Stimulated activated memory B cell treated with anti-CD40 and anti-IgM and Interleukin-4, amounts not matched to agents 10 μg/mL and 1 μg/mL and 100 μg/mL, for 72 hours (primary cell): Measurements from ENCODE around the gene AKIRIN1.
"Not testable (repeated sequence)": the region's sequence is repeated elsewhere in the genome, so short reads cannot be mapped to it uniquely, and the experiment has no call there.

Experiments
- ATAC-seq: fragments of 150-1000 bp; cut with Tn5 transposase; 2 replicates; pipeline ENCODE4 v1.10.0; 2021
- H3K27ac Mint-ChIP-seq: one replicate; pipeline ENCODE4 v1.8.0; 2022; ENCODE audit warnings: mild to moderate bottlenecking, mixed read lengths
- H3K27me3 Mint-ChIP-seq: one replicate; pipeline ENCODE4 v1.8.0; 2022; ENCODE audit warnings: mixed read lengths
- H3K36me3 Mint-ChIP-seq: one replicate; pipeline ENCODE4 v1.8.0; 2022; ENCODE audit warnings: mixed read lengths
- H3K4me1 Mint-ChIP-seq: one replicate; pipeline ENCODE4 v1.8.0; 2022; ENCODE audit warnings: mixed read lengths
- H3K4me3 Mint-ChIP-seq: one replicate; pipeline ENCODE4 v1.8.0; 2022; ENCODE audit warnings: mild to moderate bottlenecking, moderate library complexity, mixed read lengths
- H3K9me3 Mint-ChIP-seq: one replicate; pipeline ENCODE4 v1.8.0; 2022; ENCODE audit warnings: mixed read lengths

AKIRIN1 gene

GRCh38 chr1:38979380-38979779 lies 11.7 kb upstream of the AKIRIN1 start:
- H3K36me3 Mint-ChIP-seq, H3K4me1 Mint-ChIP-seq, H3K27ac Mint-ChIP-seq, H3K27me3 Mint-ChIP-seq, ATAC-seq, H3K4me3 Mint-ChIP-seq, H3K9me3 Mint-ChIP-seq: not testable (repeated sequence)

- Mint-ChIP-seq H3K9me3 (no peaks in the 10 kb centered on the region), H3K27ac (peak overlapping the region; percentile 91), H3K4me1 (peaks cover 22% of the 10 kb centered on the region), H3K27me3 (no peaks in the 10 kb centered on the region), H3K4me3 (peak overlapping the region; percentile 26), H3K36me3 (peaks cover 15% of the 10 kb centered on the region)
- no peak for ATAC-seq
Measured at GRCh38 chr1:38989979-38990378, 1.1 kb upstream of the AKIRIN1 start.

GRCh38 chr1:38990386-38990737 lies 714 bp upstream of the AKIRIN1 start:
- Mint-ChIP-seq H3K27ac (peak overlapping the region; percentile 91), H3K9me3 (no peaks in the 10 kb centered on the region), H3K4me3 (peak overlapping the region; percentile 83), H3K27me3 (no peaks in the 10 kb centered on the region), H3K36me3 (peaks cover 19% of the 10 kb centered on the region), H3K4me1 (peaks cover 26% of the 10 kb centered on the region)
- ATAC-seq = no peak

GRCh38 chr1:38991638-38992411 lies 749 bp downstream of the AKIRIN1 start:
- Mint-ChIP-seq H3K27ac (peak overlapping the region; percentile 91), H3K4me1 (peaks cover 36% of the 10 kb centered on the region), H3K9me3 (no peaks in the 10 kb centered on the region), H3K36me3 (peaks cover 23% of the 10 kb centered on the region), H3K27me3 (no peaks in the 10 kb centered on the region), H3K4me3 (peak overlapping the region; percentile 83)
- no peak for ATAC-seq

GRCh38 chr1:38992412-38993111 lies 1.5 kb downstream of the AKIRIN1 start:
- Mint-ChIP-seq H3K4me3 (peak overlapping the region; percentile 83), H3K27ac (peak overlapping the region; percentile 91), H3K4me1 (peaks cover 41% of the 10 kb centered on the region), H3K27me3 (no peaks in the 10 kb centered on the region), H3K36me3 (peaks cover 27% of the 10 kb centered on the region), H3K9me3 (no peaks in the 10 kb centered on the region)
- no peak for ATAC-seq

GRCh38 chr1:38994196-38994595 lies 3.1 kb downstream of the AKIRIN1 start:
- ATAC-seq = no peak
- peaks cover 46% of the 10 kb centered on the region for H3K4me1 Mint-ChIP-seq
- no peak overlapping the region for H3K27ac Mint-ChIP-seq
- no peak overlapping the region for H3K4me3 Mint-ChIP-seq
- peaks cover 36% of the 10 kb centered on the region for H3K36me3 Mint-ChIP-seq
- no peaks in the 10 kb centered on the region for H3K9me3 Mint-ChIP-seq
- H3K27me3 Mint-ChIP-seq = no peaks in the 10 kb centered on the region

GRCh38 chr1:38997034-38997900 lies 6.2 kb downstream of the AKIRIN1 start:
- peaks cover 47% of the 10 kb centered on the region for H3K4me1 Mint-ChIP-seq
- ATAC-seq = no peak
- H3K4me3 Mint-ChIP-seq = no peak overlapping the region
- no peaks in the 10 kb centered on the region for H3K27me3 Mint-ChIP-seq
- peaks cover 59% of the 10 kb centered on the region for H3K36me3 Mint-ChIP-seq
- H3K9me3 Mint-ChIP-seq = no peaks in the 10 kb centered on the region
- no peak overlapping the region for H3K27ac Mint-ChIP-seq

GRCh38 chr1:38997901-38998190 lies 6.8 kb downstream of the AKIRIN1 start:
- Mint-ChIP-seq H3K4me1 (peaks cover 47% of the 10 kb centered on the region), H3K36me3 (peaks cover 59% of the 10 kb centered on the region), H3K9me3 (no peaks in the 10 kb centered on the region), H3K27ac (no peak overlapping the region), H3K4me3 (no peak overlapping the region), H3K27me3 (no peaks in the 10 kb centered on the region)
- no peak for ATAC-seq

- Mint-ChIP-seq H3K9me3 (no peaks in the 10 kb centered on the region), H3K4me3 (peak overlapping the region; percentile 39), H3K27ac (peak overlapping the region; percentile 53), H3K36me3 (peaks cover 66% of the 10 kb centered on the region), H3K4me1 (peaks cover 30% of the 10 kb centered on the region), H3K27me3 (no peaks in the 10 kb centered on the region)
- no peak for ATAC-seq
Measured at GRCh38 chr1:39001516-39002421, 10.7 kb downstream of the AKIRIN1 start.

GRCh38 chr1:39003281-39003680 lies 12.2 kb downstream of the AKIRIN1 start:
- H3K4me3 Mint-ChIP-seq = no peak overlapping the region
- no peaks in the 10 kb centered on the region for H3K27me3 Mint-ChIP-seq
- H3K9me3 Mint-ChIP-seq = no peaks in the 10 kb centered on the region
- no peak for ATAC-seq
- H3K27ac Mint-ChIP-seq = peak overlapping the region; percentile 53
- peaks cover 64% of the 10 kb centered on the region for H3K36me3 Mint-ChIP-seq
- peaks cover 20% of the 10 kb centered on the region for H3K4me1 Mint-ChIP-seq

GRCh38 chr1:39003794-39004193 lies 12.7 kb downstream of the AKIRIN1 start:
- H3K36me3 Mint-ChIP-seq = peaks cover 68% of the 10 kb centered on the region
- peak overlapping the region; percentile 37 for H3K27ac Mint-ChIP-seq
- peaks cover 20% of the 10 kb centered on the region for H3K4me1 Mint-ChIP-seq
- no peaks in the 10 kb centered on the region for H3K9me3 Mint-ChIP-seq
- ATAC-seq = no peak
- H3K4me3 Mint-ChIP-seq = no peak overlapping the region
- H3K27me3 Mint-ChIP-seq = no peaks in the 10 kb centered on the region

- H3K4me1 Mint-ChIP-seq = peaks cover 20% of the 10 kb centered on the region
- no peaks in the 10 kb centered on the region for H3K27me3 Mint-ChIP-seq
- H3K36me3 Mint-ChIP-seq = peaks cover 58% of the 10 kb centered on the region
- no peak for ATAC-seq
- no peaks in the 10 kb centered on the region for H3K9me3 Mint-ChIP-seq
- no peak overlapping the region for H3K4me3 Mint-ChIP-seq
- H3K27ac Mint-ChIP-seq = no peak overlapping the region
Measured at GRCh38 chr1:39006287-39006686, 15.2 kb downstream of the AKIRIN1 start.

- no peak overlapping the region for H3K4me3 Mint-ChIP-seq
- no peaks in the 10 kb centered on the region for H3K9me3 Mint-ChIP-seq
- no peak for ATAC-seq
- H3K4me1 Mint-ChIP-seq = peaks cover 14% of the 10 kb centered on the region
- no peak overlapping the region for H3K27ac Mint-ChIP-seq
- peaks cover 58% of the 10 kb centered on the region for H3K36me3 Mint-ChIP-seq
- no peaks in the 10 kb centered on the region for H3K27me3 Mint-ChIP-seq
Measured at GRCh38 chr1:39006726-39007645, 15.9 kb downstream of the AKIRIN1 start.

- not testable (repeated sequence) for H3K27me3 Mint-ChIP-seq, ATAC-seq, H3K4me1 Mint-ChIP-seq, H3K4me3 Mint-ChIP-seq, H3K27ac Mint-ChIP-seq, H3K9me3 Mint-ChIP-seq
- H3K36me3 Mint-ChIP-seq = peaks cover 25% of the 10 kb centered on the region
Measured at GRCh38 chr1:39014956-39015355, 23.9 kb downstream of the AKIRIN1 start.
